Measurements from ENCODE around the gene BAZ2B.
"Not testable (repeated sequence)": the region's sequence is repeated elsewhere in the genome, so short reads cannot be mapped to it uniquely, and the experiment has no call there.

BAZ2B gene

DNA sequence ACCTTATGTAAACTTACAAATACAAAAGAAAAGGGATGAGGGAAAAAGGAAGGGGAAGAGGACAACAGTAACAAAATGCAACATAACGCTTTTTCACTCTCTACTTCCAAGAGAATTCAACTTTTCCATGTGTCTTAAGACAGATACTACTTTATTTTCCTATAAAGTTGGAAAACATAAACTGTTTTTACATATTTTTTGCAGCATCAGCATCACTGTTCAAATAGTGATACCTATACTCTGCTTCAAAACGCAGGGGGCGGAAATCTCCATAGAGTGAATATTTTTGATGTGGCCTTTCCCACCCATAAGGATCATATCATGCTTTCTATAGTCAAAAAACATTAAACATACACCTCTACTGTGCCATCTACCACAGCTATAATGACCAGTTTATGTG lies 77.5 kb downstream of the BAZ2B start:
- H3K79me1 ChIP-seq (ENCODE audit: low read length): no peaks in the 10 kb centered on the region
- no peak overlapping the region for H3K9ac ChIP-seq (ENCODE audit: low read length)
- no peak for DNase-seq
- no peak overlapping the region for H3K18ac ChIP-seq (ENCODE audit: low read length)
- no peak overlapping the region for H2AFZ ChIP-seq (ENCODE audit: insufficient read depth, low read length, poor library complexity)
- H3K9me3 ChIP-seq (ENCODE audit: insufficient read depth, low read depth, low read length): no peaks in the 10 kb centered on the region
- H2BK5ac ChIP-seq (ENCODE audit: low read depth, low read length, poor library complexity): no peak overlapping the region
- no peak overlapping the region for H3K27ac ChIP-seq (ENCODE audit: low read depth, low read length)
- whole genome bisulfite sequencing (ENCODE audit: extremely low coverage, insufficient coverage, insufficient read length): no CpG with 5 or more reads among the region's 3 CpGs
- H2AK5ac ChIP-seq (ENCODE audit: low read length): no peak overlapping the region
- H2BK12ac ChIP-seq (ENCODE audit: low read length): no peak overlapping the region
- H3K14ac ChIP-seq (ENCODE audit: low read length): no peak overlapping the region
- no peak overlapping the region for H4K8ac ChIP-seq (ENCODE audit: low read depth, low read length)
- no peaks in the 10 kb centered on the region for H3K27me3 ChIP-seq (ENCODE audit: insufficient read depth, low read length)
- H3K36me3 ChIP-seq (ENCODE audit: control insufficient read depth in 1 of 2, insufficient read depth in 2 of 2, low read length in 2 of 2): peaks cover 0 to 2% of the 10 kb centered on the region in 2 experiments
- no peak overlapping the region for H3K4me2 ChIP-seq (ENCODE audit: low read length)
- no peak overlapping the region for H3K4me3 ChIP-seq (ENCODE audit: low read depth, low read length)
- no peak overlapping the region for H4K91ac ChIP-seq (ENCODE audit: low read depth, low read length)
- no peaks in the 10 kb centered on the region for H3K4me1 ChIP-seq (ENCODE audit: control insufficient read depth in 1 of 2, insufficient read depth in 2 of 2, low read length in 2 of 2)
- H3K23ac ChIP-seq (ENCODE audit: low read length): no peak overlapping the region
- H4K12ac ChIP-seq (ENCODE audit: low read depth, low read length): no peak overlapping the region
- H3K4ac ChIP-seq (ENCODE audit: low read depth, low read length): no peak overlapping the region
- H2BK120ac ChIP-seq (ENCODE audit: insufficient read depth, low read length, poor library complexity): no peak overlapping the region
- no peaks in the 10 kb centered on the region for H3K79me2 ChIP-seq (ENCODE audit: control insufficient read depth, insufficient read depth, low read length, poor library complexity)

DNA sequence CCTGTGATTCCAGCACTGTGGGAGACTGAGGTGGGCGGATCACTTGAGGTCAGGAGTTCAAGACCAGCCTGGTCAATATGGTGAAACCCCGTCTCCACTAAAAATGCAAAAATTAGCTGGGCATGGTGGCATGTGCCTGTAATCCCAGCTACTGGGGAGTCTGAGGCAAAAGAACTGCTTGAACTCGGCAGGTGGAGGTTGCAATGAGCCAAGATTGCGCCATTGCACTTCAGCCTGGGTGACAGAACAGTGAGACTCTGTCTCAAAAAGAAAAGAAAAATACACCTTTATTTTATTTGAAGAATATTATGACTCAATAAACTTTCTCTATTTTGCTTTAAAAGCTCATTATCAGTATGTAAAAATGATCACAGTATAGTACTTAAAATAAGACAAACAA lies 81.1 kb downstream of the BAZ2B start:
- DNase-seq; H3K79me1 ChIP-seq (ENCODE audit: low read length); H2BK5ac ChIP-seq (ENCODE audit: low read depth, low read length, poor library complexity); H3K79me2 ChIP-seq (ENCODE audit: control insufficient read depth, insufficient read depth, low read length, poor library complexity); H3K4ac ChIP-seq (ENCODE audit: low read depth, low read length); H3K36me3 ChIP-seq (ENCODE audit: control insufficient read depth in 1 of 2, insufficient read depth in 2 of 2, low read length in 2 of 2); H2AK5ac ChIP-seq (ENCODE audit: low read length); H4K12ac ChIP-seq (ENCODE audit: low read depth, low read length); H3K4me3 ChIP-seq (ENCODE audit: low read depth, low read length); H3K14ac ChIP-seq (ENCODE audit: low read length); H3K4me1 ChIP-seq (ENCODE audit: control insufficient read depth in 1 of 2, insufficient read depth in 2 of 2, low read length in 2 of 2); H3K9ac ChIP-seq (ENCODE audit: low read length); H2BK12ac ChIP-seq (ENCODE audit: low read length); H4K8ac ChIP-seq (ENCODE audit: low read depth, low read length); H2BK120ac ChIP-seq (ENCODE audit: insufficient read depth, low read length, poor library complexity); H3K9me3 ChIP-seq (ENCODE audit: insufficient read depth, low read depth, low read length); H3K18ac ChIP-seq (ENCODE audit: low read length); H3K27ac ChIP-seq (ENCODE audit: low read depth, low read length); H2AFZ ChIP-seq (ENCODE audit: insufficient read depth, low read length, poor library complexity); H3K23ac ChIP-seq (ENCODE audit: low read length); H3K4me2 ChIP-seq (ENCODE audit: low read length); H4K91ac ChIP-seq (ENCODE audit: low read depth, low read length); H3K27me3 ChIP-seq (ENCODE audit: insufficient read depth, low read length): not testable (repeated sequence)
- no CpG with 5 or more reads among the region's 4 CpGs for WGBS (ENCODE audit: extremely low coverage, insufficient coverage, insufficient read length)

DNA sequence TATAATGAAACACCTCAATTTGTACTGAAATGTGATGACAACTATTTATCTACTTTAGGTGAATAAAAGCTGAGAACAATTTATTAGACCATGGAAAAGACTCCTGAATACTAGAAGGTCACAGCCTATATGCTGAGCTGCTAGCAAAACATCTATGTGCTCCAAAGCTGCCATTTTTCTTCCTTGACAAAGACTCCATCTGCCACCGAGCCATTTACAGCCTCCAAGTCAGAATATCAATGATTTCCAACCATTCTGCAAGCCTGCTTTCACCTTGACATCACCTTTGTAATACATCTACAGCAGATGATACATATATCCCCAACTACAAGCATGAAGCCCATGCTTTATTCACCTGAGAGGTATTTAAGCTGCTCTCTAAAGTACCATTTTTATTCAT lies 84.9 kb downstream of the BAZ2B start:
- no peak overlapping the region for H3K23ac ChIP-seq (ENCODE audit: low read length)
- H3K14ac ChIP-seq (ENCODE audit: low read length): no peak overlapping the region
- no peak overlapping the region for H4K8ac ChIP-seq (ENCODE audit: low read depth, low read length)
- no peaks in the 10 kb centered on the region for H3K27me3 ChIP-seq (ENCODE audit: insufficient read depth, low read length)
- H3K79me2 ChIP-seq (ENCODE audit: control insufficient read depth, insufficient read depth, low read length, poor library complexity): no peaks in the 10 kb centered on the region
- H3K36me3 ChIP-seq (ENCODE audit: control insufficient read depth in 1 of 2, insufficient read depth in 2 of 2, low read length in 2 of 2): no peaks in the 10 kb centered on the region
- no peak overlapping the region for H2BK12ac ChIP-seq (ENCODE audit: low read length)
- WGBS (ENCODE audit: extremely low coverage, insufficient coverage, insufficient read length): no CpG with 5 or more reads among the region's 1 CpG
- H2BK120ac ChIP-seq (ENCODE audit: insufficient read depth, low read length, poor library complexity): no peak overlapping the region
- no peak overlapping the region for H3K9ac ChIP-seq (ENCODE audit: low read length)
- no peak overlapping the region for H2AFZ ChIP-seq (ENCODE audit: insufficient read depth, low read length, poor library complexity)
- H2AK5ac ChIP-seq (ENCODE audit: low read length): no peak overlapping the region
- H3K79me1 ChIP-seq (ENCODE audit: low read length): no peaks in the 10 kb centered on the region
- H3K4me2 ChIP-seq (ENCODE audit: low read length): no peak overlapping the region
- H3K9me3 ChIP-seq (ENCODE audit: insufficient read depth, low read depth, low read length): no peaks in the 10 kb centered on the region
- no peak overlapping the region for H3K4ac ChIP-seq (ENCODE audit: low read depth, low read length)
- no peak overlapping the region for H3K18ac ChIP-seq (ENCODE audit: low read length)
- H4K12ac ChIP-seq (ENCODE audit: low read depth, low read length): no peak overlapping the region
- no peak overlapping the region for H3K4me3 ChIP-seq (ENCODE audit: low read depth, low read length)
- no peak for DNase-seq
- H3K4me1 ChIP-seq (ENCODE audit: control insufficient read depth in 1 of 2, insufficient read depth in 2 of 2, low read length in 2 of 2): no peaks in the 10 kb centered on the region
- no peak overlapping the region for H3K27ac ChIP-seq (ENCODE audit: low read depth, low read length)
- no peak overlapping the region for H4K91ac ChIP-seq (ENCODE audit: low read depth, low read length)
- H2BK5ac ChIP-seq (ENCODE audit: low read depth, low read length, poor library complexity): no peak overlapping the region

DNA sequence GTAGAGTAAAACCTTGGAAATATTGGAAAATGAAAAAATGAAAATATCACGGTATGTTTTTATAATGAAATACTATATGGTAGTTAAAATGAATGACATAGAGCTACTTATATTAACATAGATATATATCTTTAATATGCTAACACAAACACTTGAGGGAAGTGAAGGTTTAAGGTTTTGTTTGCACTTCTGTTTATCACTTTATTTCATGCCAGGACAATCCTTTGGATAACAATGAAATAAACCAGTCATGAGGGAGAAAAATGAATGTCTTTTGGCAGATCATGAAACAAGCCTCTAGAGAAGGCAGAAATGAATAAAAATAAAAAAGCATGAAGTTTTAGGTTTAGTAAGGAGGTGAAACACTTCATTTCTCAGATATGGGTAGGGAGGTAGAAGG lies 89.9 kb downstream of the BAZ2B start:
- no peak overlapping the region for H3K18ac ChIP-seq (ENCODE audit: low read length)
- no peak overlapping the region for H4K8ac ChIP-seq (ENCODE audit: low read depth, low read length)
- no peak overlapping the region for H3K27ac ChIP-seq (ENCODE audit: low read depth, low read length)
- no peaks in the 10 kb centered on the region for H3K79me1 ChIP-seq (ENCODE audit: low read length)
- no peak overlapping the region for H3K23ac ChIP-seq (ENCODE audit: low read length)
- H2AK5ac ChIP-seq (ENCODE audit: low read length): no peak overlapping the region
- no peak overlapping the region for H2BK120ac ChIP-seq (ENCODE audit: insufficient read depth, low read length, poor library complexity)
- H3K27me3 ChIP-seq (ENCODE audit: insufficient read depth, low read length): no peaks in the 10 kb centered on the region
- H3K14ac ChIP-seq (ENCODE audit: low read length): no peak overlapping the region
- peaks cover 0 to 1% of the 10 kb centered on the region in 2 experiments for H3K36me3 ChIP-seq (ENCODE audit: control insufficient read depth in 1 of 2, insufficient read depth in 2 of 2, low read length in 2 of 2)
- H2AFZ ChIP-seq (ENCODE audit: insufficient read depth, low read length, poor library complexity): no peak overlapping the region
- H3K9ac ChIP-seq (ENCODE audit: low read length): no peak overlapping the region
- no peak for DNase-seq
- H4K91ac ChIP-seq (ENCODE audit: low read depth, low read length): no peak overlapping the region
- no peak overlapping the region for H3K4ac ChIP-seq (ENCODE audit: low read depth, low read length)
- no peaks in the 10 kb centered on the region for H3K9me3 ChIP-seq (ENCODE audit: insufficient read depth, low read depth, low read length)
- H3K4me2 ChIP-seq (ENCODE audit: low read length): no peak overlapping the region
- no peaks in the 10 kb centered on the region for H3K4me1 ChIP-seq (ENCODE audit: control insufficient read depth in 1 of 2, insufficient read depth in 2 of 2, low read length in 2 of 2)
- H4K12ac ChIP-seq (ENCODE audit: low read depth, low read length): no peak overlapping the region
- H2BK12ac ChIP-seq (ENCODE audit: low read length): no peak overlapping the region
- no peak overlapping the region for H3K4me3 ChIP-seq (ENCODE audit: low read depth, low read length)
- WGBS (ENCODE audit: extremely low coverage, insufficient coverage, insufficient read length): no CpG with 5 or more reads among the region's 1 CpG
- no peak overlapping the region for H2BK5ac ChIP-seq (ENCODE audit: low read depth, low read length, poor library complexity)
- H3K79me2 ChIP-seq (ENCODE audit: control insufficient read depth, insufficient read depth, low read length, poor library complexity): no peaks in the 10 kb centered on the region

Measured in trophoblast cell (in vitro differentiated cells and primary cell).